Activated naive CD4-positive, alpha-beta T cell treated with anti-CD3 and anti-CD28 coated beads for 36 hours (primary cell): ENCODE measurements around the gene APLF. TPM values are rescaled to one million over a fixed set of nuclear protein-coding genes. Genes with fewer than 3 reads are reported as not detected.
"Not testable (repeated sequence)": the region's sequence is repeated elsewhere in the genome, so short reads cannot be mapped to it uniquely, and the experiment has no call there.

Source experiments
- CTCF ChIA-PET: fragments of 350-600 bp; sonication (Branson Sonifier 250); formaldehyde crosslinking; loops from one replicate; lab custom pipeline; 2021; ENCODE audit warnings: antibody characterized with exemption; lab: Charles Lee
- DNase-seq: peaks from one replicate; pipeline ENCODE4 v3.0.0-alpha.2; 2020
- H3K27ac Mint-ChIP-seq: one replicate; pipeline ENCODE4 v1.8.0; 2021; ENCODE audit warnings: mild to moderate bottlenecking, mixed read lengths
- H3K27me3 Mint-ChIP-seq: one replicate; pipeline ENCODE4 v1.8.0; 2021; ENCODE audit warnings: low read depth, mixed read lengths
- H3K36me3 Mint-ChIP-seq: one replicate; pipeline ENCODE4 v1.8.0; 2021; ENCODE audit warnings: low read depth, mixed read lengths
- H3K4me1 Mint-ChIP-seq: one replicate; pipeline ENCODE4 v1.8.0; 2021; ENCODE audit warnings: low read depth, mixed read lengths
- H3K4me3 Mint-ChIP-seq: one replicate; pipeline ENCODE4 v1.8.0; 2021; ENCODE audit warnings: mild to moderate bottlenecking, moderate library complexity, mixed read lengths
- H3K9me3 Mint-ChIP-seq: one replicate; pipeline ENCODE4 v1.8.0; 2021; ENCODE audit warnings: mixed read lengths
- intact Hi-C: fragments of 100-400 bp; cut with micrococcal nuclease; formaldehyde crosslinking; loops from one replicate; pipeline ENCODE4 v1.15.1; 2023
- total RNA-seq, 2 experiments: library from RNA; stranded (reverse); gene quantifications; one replicate each; pipeline ENCODE4 v1.2.3, GENCODE V29; 2021

The APLF gene
- total RNA-seq, 2 experiments from 2014 or later = 2.4 to 2.7 TPM

- no peak for DNase-seq
- Mint-ChIP-seq H3K27ac (no peak overlapping the region), H3K36me3 (no peaks in the 10 kb centered on the region), H3K4me3 (no peak overlapping the region), H3K27me3 (no peaks in the 10 kb centered on the region), H3K4me1 (no peaks in the 10 kb centered on the region), H3K9me3 (no peaks in the 10 kb centered on the region)
- CTCF ChIA-PET = no interaction called here
- intact Hi-C loops = no loop called here
Measured at GRCh38 chr2:68429311-68429826, 38.0 kb upstream of the APLF start.

GRCh38 chr2:68431316-68431972 lies 35.9 kb upstream of the APLF start:
- Mint-ChIP-seq H3K27ac (no peak overlapping the region), H3K27me3 (no peaks in the 10 kb centered on the region), H3K9me3 (no peaks in the 10 kb centered on the region), H3K4me1 (no peaks in the 10 kb centered on the region), H3K36me3 (no peaks in the 10 kb centered on the region), H3K4me3 (no peak overlapping the region)
- no peak for DNase-seq
- intact Hi-C loops = no loop called here
- CTCF ChIA-PET = interaction anchor here (2.1 kb wide), 1 partner anchor 10 kb away, joined by 9 read pairs; no protein-coding TSS in a partner anchor

GRCh38 chr2:68432696-68433658 lies 34.4 kb upstream of the APLF start:
- Mint-ChIP-seq H3K4me3 (no peak overlapping the region), H3K4me1 (no peaks in the 10 kb centered on the region), H3K27ac (no peak overlapping the region), H3K9me3 (no peaks in the 10 kb centered on the region), H3K27me3 (no peaks in the 10 kb centered on the region), H3K36me3 (no peaks in the 10 kb centered on the region)
- intact Hi-C loops = no loop called here
- no peak for DNase-seq
- CTCF ChIA-PET = interaction anchor here (1.0 kb wide), 1 partner anchor 73 kb away, joined by 3 read pairs; no protein-coding TSS in a partner anchor

GRCh38 chr2:68434981-68435380 lies 32.4 kb upstream of the APLF start:
- no peak for DNase-seq
- Mint-ChIP-seq H3K4me3 (no peak overlapping the region), H3K36me3 (no peaks in the 10 kb centered on the region), H3K27ac (no peak overlapping the region), H3K4me1 (no peaks in the 10 kb centered on the region), H3K9me3 (no peaks in the 10 kb centered on the region), H3K27me3 (no peaks in the 10 kb centered on the region)
- CTCF ChIA-PET = no interaction called here
- intact Hi-C loops = no loop called here

- CTCF ChIA-PET = no interaction called here
Measured at GRCh38 chr2:68435615-68436014, 31.8 kb upstream of the APLF start.

GRCh38 chr2:68436270-68436669 lies 31.1 kb upstream of the APLF start:
- Mint-ChIP-seq H3K36me3 (no peaks in the 10 kb centered on the region), H3K27me3 (no peaks in the 10 kb centered on the region), H3K4me1 (peaks cover 8% of the 10 kb centered on the region), H3K27ac (no peak overlapping the region), H3K4me3 (no peak overlapping the region), H3K9me3 (no peaks in the 10 kb centered on the region)
- DNase-seq = no peak
- intact Hi-C loops = no loop called here
- CTCF ChIA-PET = interaction anchor here (1.0 kb wide), 1 partner anchor 314 kb away, joined by 3 read pairs; no protein-coding TSS in a partner anchor

More at GRCh38 chr2:68435615-68436014, 31.8 kb upstream of the APLF start:
- intact Hi-C loops = no loop called here
- Mint-ChIP-seq H3K4me1 (peaks cover 3% of the 10 kb centered on the region), H3K36me3 (no peaks in the 10 kb centered on the region), H3K4me3 (no peak overlapping the region), H3K27me3 (no peaks in the 10 kb centered on the region), H3K9me3 (no peaks in the 10 kb centered on the region), H3K27ac (no peak overlapping the region)
- DNase-seq = no peak

- no peak for DNase-seq
- Mint-ChIP-seq H3K36me3 (no peaks in the 10 kb centered on the region), H3K27me3 (peaks cover 2% of the 10 kb centered on the region), H3K9me3 (no peaks in the 10 kb centered on the region), H3K4me3 (no peak overlapping the region), H3K4me1 (peaks cover 15% of the 10 kb centered on the region), H3K27ac (no peak overlapping the region)
- CTCF ChIA-PET = interaction anchor here (0.5 to 5.2 kb wide), 3 partner anchors 77 to 156 kb away, joined by 3 to 85 read pairs (median 4); partner anchors contain the start of gene PLEK
- intact Hi-C loops = no loop called here
Measured at GRCh38 chr2:68438455-68439303, 28.7 kb upstream of the APLF start.

- Mint-ChIP-seq H3K36me3 (no peaks in the 10 kb centered on the region), H3K27ac (peak overlapping the region; percentile 28), H3K9me3 (no peaks in the 10 kb centered on the region), H3K4me3 (no peak overlapping the region), H3K27me3 (peaks cover 2% of the 10 kb centered on the region), H3K4me1 (peaks cover 15% of the 10 kb centered on the region)
- CTCF ChIA-PET = interaction anchor here (0.6 to 5.2 kb wide), 34 partner anchors 10 to 339 kb away, joined by 3 to 85 read pairs (median 4); partner anchors contain the start of gene PLEK
- DNase-seq = peak; percentile 92
- intact Hi-C loops = loop anchor here (1.0 to 2.0 kb wide), 5 partner anchors 54 to 319 kb away; partner anchors contain the start of gene PPP3R1
Measured at GRCh38 chr2:68441179-68441993, 26.0 kb upstream of the APLF start.

- CTCF ChIA-PET = interaction anchor here (0.6 to 5.2 kb wide), 30 partner anchors 11 to 340 kb away, joined by 3 to 85 read pairs (median 4); partner anchors contain the start of gene PLEK
- peaks cover under 1% of the 10 kb centered on the region for H3K9me3 Mint-ChIP-seq
Measured at GRCh38 chr2:68441994-68442322, 25.4 kb upstream of the APLF start.

GRCh38 chr2:68446425-68446824 lies 21.0 kb upstream of the APLF start:
- H3K4me3 Mint-ChIP-seq, H3K27me3 Mint-ChIP-seq, H3K36me3 Mint-ChIP-seq, H3K27ac Mint-ChIP-seq, DNase-seq, intact Hi-C loops, H3K4me1 Mint-ChIP-seq, CTCF ChIA-PET, H3K9me3 Mint-ChIP-seq: not testable (repeated sequence)

More at GRCh38 chr2:68441994-68442322, 25.4 kb upstream of the APLF start:
- no peak for DNase-seq
- no peak overlapping the region for H3K4me3 Mint-ChIP-seq
- H3K27me3 Mint-ChIP-seq = peaks cover 2% of the 10 kb centered on the region
- H3K4me1 Mint-ChIP-seq = peaks cover 15% of the 10 kb centered on the region
- intact Hi-C loops = loop anchor here (1.0 to 2.0 kb wide), 5 partner anchors 55 to 320 kb away; partner anchors contain the start of gene PPP3R1
- no peak overlapping the region for H3K27ac Mint-ChIP-seq
- no peaks in the 10 kb centered on the region for H3K36me3 Mint-ChIP-seq

- DNase-seq = no peak
- intact Hi-C loops = no loop called here
- CTCF ChIA-PET = interaction anchor here (0.7 kb wide), 1 partner anchor 9 kb away, joined by 3 read pairs; no protein-coding TSS in a partner anchor
Measured at GRCh38 chr2:68447118-68447517, 20.3 kb upstream of the APLF start.

More at GRCh38 chr2:68447118-68447517, 20.3 kb upstream of the APLF start:
- peaks cover 3% of the 10 kb centered on the region for H3K9me3 Mint-ChIP-seq
- peaks cover under 1% of the 10 kb centered on the region for H3K4me1 Mint-ChIP-seq
- H3K4me3 Mint-ChIP-seq = no peak overlapping the region
- H3K27ac Mint-ChIP-seq = no peak overlapping the region
- H3K36me3 Mint-ChIP-seq = no peaks in the 10 kb centered on the region
- H3K27me3 Mint-ChIP-seq = peaks cover 2% of the 10 kb centered on the region
